Mucosa of descending colon (tissue), 3 donors: ENCODE results near the gene WNT10A. TPM values are rescaled to one million over a fixed set of nuclear protein-coding genes. Genes with fewer than 3 reads are reported as not detected.

ENCODE experiments used
- ATAC-seq: fragments of 200-7000 bp; cut with Tn5 transposase; one replicate; pipeline ENCODE4 v1.9.1; 2020; ENCODE audit warnings: mild to moderate bottlenecking, moderate library complexity
- DNase-seq, 3 donors: peaks; one replicate each; pipeline ENCODE4 v3.0.0-alpha.2; 2020
- H3K36me3 ChIP-seq: fragments of 200-600 bp; one replicate; pipeline ENCODE4 v1.8.0; 2021; ENCODE audit warnings: low read depth, mild to moderate bottlenecking
- H3K4me1 ChIP-seq: fragments of 200-600 bp; one replicate; pipeline ENCODE4 v1.8.0; 2021; ENCODE audit warnings: low read depth, mild to moderate bottlenecking
- H3K4me3 ChIP-seq: fragments of 200-600 bp; one replicate; pipeline ENCODE4 v1.8.0; 2021; ENCODE audit warnings: mild to moderate bottlenecking
- H3K9me3 ChIP-seq: fragments of 200-600 bp; one replicate; pipeline ENCODE4 v1.8.0; 2021; ENCODE audit warnings: mild to moderate bottlenecking
- intact Hi-C, 2 donors: fragments of 100-400 bp; cut with DNase I in 1 of 2; cut with micrococcal nuclease in 1 of 2; formaldehyde crosslinking; loops; one replicate each; pipeline versions ENCODE4 v1.11.0 to v1.11.1; 2022; cut with DNase I, micrococcal nuclease
- total RNA-seq, 3 donors: library from RNA; stranded (reverse); fragmentation: NEBNext Ultra II Directional in 2 of 3; extraction: Animal tissue kit (Norgen Biotek cat#: 25700) in 2 of 3; gene quantifications; one replicate each; pipeline versions ENCODE4 v1.2.1 to v1.2.4, GENCODE V29; 2021 to 2023
- TF ChIP-seq, protein P1 (sequence below): fragments of 200-600 bp; IDR thresholded peaks from one replicate; pipeline ENCODE4 v1.8.0; 2022; ENCODE audit warnings: antibody characterized with exemption, mild to moderate bottlenecking
- donor health status: DM: no; HTN: no; CAD: no; lungs with moderate emphysema.
- donor health status: DM: no; HTN: no; CAD: no.
- donor health status: DM: no; HTN: yes; CAD: no.

WNT10A gene
- total RNA-seq, 3 donors from 2014 or later: 0.17 to 1.1 (median 0.22) TPM

GRCh38 chr2:218850796-218851195, 29.9 kb upstream of the WNT10A start:
- DNase-seq (no peak), ATAC-seq (no peak)
- Histone ChIP-seq H3K4me3 (no peak overlapping the region), H3K4me1 (no peaks in the 10 kb centered on the region), H3K36me3 (no peaks in the 10 kb centered on the region), H3K9me3 (no peaks in the 10 kb centered on the region)
- intact Hi-C loops: no loop called here
- TF ChIP-seq, protein P1, sequence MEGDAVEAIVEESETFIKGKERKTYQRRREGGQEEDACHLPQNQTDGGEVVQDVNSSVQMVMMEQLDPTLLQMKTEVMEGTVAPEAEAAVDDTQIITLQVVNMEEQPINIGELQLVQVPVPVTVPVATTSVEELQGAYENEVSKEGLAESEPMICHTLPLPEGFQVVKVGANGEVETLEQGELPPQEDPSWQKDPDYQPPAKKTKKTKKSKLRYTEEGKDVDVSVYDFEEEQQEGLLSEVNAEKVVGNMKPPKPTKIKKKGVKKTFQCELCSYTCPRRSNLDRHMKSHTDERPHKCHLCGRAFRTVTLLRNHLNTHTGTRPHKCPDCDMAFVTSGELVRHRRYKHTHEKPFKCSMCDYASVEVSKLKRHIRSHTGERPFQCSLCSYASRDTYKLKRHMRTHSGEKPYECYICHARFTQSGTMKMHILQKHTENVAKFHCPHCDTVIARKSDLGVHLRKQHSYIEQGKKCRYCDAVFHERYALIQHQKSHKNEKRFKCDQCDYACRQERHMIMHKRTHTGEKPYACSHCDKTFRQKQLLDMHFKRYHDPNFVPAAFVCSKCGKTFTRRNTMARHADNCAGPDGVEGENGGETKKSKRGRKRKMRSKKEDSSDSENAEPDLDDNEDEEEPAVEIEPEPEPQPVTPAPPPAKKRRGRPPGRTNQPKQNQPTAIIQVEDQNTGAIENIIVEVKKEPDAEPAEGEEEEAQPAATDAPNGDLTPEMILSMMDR: no peak

DNA sequence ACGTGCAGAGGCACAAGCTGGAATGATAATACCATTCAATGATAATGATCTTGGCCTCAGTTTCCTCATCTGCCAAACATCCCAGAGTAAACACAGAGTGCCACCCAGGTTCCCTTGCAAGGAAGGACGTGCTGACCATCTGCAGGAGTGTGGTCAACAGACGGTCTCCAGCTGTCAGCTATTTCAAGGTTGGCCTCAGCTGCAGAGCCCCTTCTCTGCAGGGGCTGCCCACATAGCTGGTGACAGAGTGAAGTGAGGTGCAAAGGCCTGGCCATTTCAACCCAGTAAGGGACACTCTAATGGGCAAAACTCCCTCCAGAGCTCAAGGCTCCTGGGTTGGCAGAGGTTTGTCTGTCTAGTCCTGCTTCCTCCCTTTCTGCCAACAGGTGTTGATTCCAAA, 29.4 kb upstream of the WNT10A start:
- TF ChIP-seq, protein P1: no peak
- Histone ChIP-seq H3K4me3 (no peak overlapping the region), H3K9me3 (no peaks in the 10 kb centered on the region), H3K36me3 (no peaks in the 10 kb centered on the region), H3K4me1 (no peaks in the 10 kb centered on the region)
- DNase-seq (no peak), ATAC-seq (no peak)
- intact Hi-C loops: no loop called here

DNA sequence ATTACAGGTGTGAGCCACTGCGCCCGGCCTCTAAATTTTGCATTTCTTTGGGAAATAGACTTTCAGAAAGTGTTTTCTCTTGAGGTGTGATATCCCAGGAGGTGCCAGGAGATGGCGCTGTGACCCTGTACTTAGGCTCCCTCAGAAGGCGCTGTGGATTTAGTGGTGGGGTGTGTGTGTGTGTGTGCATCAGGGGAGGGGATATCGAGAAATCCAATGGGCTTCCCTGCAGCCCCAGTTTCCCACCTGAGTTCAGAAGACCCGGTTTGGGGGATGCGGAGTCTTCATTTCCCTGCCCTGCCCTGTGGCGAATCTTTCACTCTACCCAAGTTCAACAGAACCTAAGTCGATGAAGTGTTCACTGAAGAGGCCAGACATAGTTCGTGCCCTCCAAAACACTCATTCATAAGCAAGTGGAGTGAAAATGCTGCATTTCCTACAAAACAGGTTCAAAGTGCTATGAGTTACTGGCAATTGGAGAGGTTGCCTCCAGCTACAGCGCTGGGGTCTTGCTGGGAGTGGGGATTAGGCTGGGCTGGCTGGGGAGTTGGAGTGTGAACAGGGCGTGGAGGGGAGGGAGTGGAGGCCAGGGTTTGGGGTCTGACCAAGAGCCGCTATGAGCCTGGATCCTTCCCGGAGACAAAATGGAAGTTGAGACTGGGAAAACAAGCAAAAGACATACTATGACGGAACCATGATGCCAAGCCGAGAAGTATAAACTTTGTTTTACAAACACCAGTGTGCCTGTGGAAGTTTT, 27.6 kb upstream of the WNT10A start:
- TF ChIP-seq, protein P1: peak; percentile 25
- Histone ChIP-seq H3K4me1 (no peaks in the 10 kb centered on the region), H3K9me3 (no peaks in the 10 kb centered on the region), H3K4me3 (no peak overlapping the region), H3K36me3 (no peaks in the 10 kb centered on the region)
- ATAC-seq (peak; percentile 82), DNase-seq (peak in 2 of 3 donors; percentile 50 to 77)
- intact Hi-C loops: no loop called here

- Histone ChIP-seq H3K4me3 (no peak overlapping the region), H3K36me3 (no peaks in the 10 kb centered on the region), H3K9me3 (no peaks in the 10 kb centered on the region), H3K4me1 (no peaks in the 10 kb centered on the region)
- TF ChIP-seq, protein P1: no peak
- ATAC-seq (peak; percentile 39), DNase-seq (no peak)
- intact Hi-C loops: no loop called here
Measured at GRCh38 chr2:218853766-218854165, 26.9 kb upstream of the WNT10A start.

GRCh38 chr2:218854860-218855259, 25.8 kb upstream of the WNT10A start:
- Histone ChIP-seq H3K4me1 (peaks cover 5% of the 10 kb centered on the region), H3K36me3 (no peaks in the 10 kb centered on the region), H3K9me3 (no peaks in the 10 kb centered on the region), H3K4me3 (no peak overlapping the region)
- TF ChIP-seq, protein P1: no peak
- ATAC-seq (no peak), DNase-seq (no peak)
- intact Hi-C loops: no loop called here
